AG09319 (cell line): Measurements from ENCODE around the gene SLC39A11.

ENCODE experiments used
- DNase-seq: peaks from one replicate; pipeline ENCODE4 v3.0.0-alpha.2; 2010; ENCODE audit warnings: low read depth; ENCODE audit errors: extremely low read depth
- CTCF ChIP-seq: IDR thresholded peaks from 2 replicates; pipeline ENCODE4 v1.5.1; 2011; ENCODE audit warnings: low read depth, mild to moderate bottlenecking, inconsistent platforms, low read length, moderate library complexity

The SLC39A11 gene

GRCh38 chr17:72737151-72737690, 355.3 kb downstream of the SLC39A11 start:
- DNase-seq, result no peak
- no peak for TF ChIP-seq CTCF

GRCh38 chr17:72735592-72735991, 356.9 kb downstream of the SLC39A11 start:
- no peak for TF ChIP-seq CTCF
- DNase-seq, result no peak

DNA sequence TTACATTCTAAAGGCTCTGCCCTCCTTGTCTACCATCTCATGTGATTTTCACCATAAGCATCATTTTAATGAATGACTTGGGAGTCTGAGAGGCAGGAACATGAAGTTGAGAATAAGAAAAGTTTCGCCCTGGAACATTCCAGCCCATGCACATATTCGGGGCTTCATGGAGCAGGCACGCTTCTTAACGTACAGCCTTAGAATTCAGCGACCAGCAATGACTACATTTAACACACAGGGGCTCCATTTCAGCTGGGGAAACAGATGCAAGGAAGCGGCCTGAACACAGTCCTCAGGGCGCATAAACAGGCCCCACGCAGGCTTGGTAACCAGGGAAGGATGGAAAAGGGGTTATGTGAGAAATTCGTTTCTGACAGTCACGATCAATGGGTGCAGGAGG, 357.4 kb downstream of the SLC39A11 start:
- no peak for DNase-seq
- TF ChIP-seq CTCF, result no peak

- DNase-seq, result no peak
- TF ChIP-seq CTCF, result no peak
Measured at GRCh38 chr17:72734613-72735012, 357.9 kb downstream of the SLC39A11 start.

DNA sequence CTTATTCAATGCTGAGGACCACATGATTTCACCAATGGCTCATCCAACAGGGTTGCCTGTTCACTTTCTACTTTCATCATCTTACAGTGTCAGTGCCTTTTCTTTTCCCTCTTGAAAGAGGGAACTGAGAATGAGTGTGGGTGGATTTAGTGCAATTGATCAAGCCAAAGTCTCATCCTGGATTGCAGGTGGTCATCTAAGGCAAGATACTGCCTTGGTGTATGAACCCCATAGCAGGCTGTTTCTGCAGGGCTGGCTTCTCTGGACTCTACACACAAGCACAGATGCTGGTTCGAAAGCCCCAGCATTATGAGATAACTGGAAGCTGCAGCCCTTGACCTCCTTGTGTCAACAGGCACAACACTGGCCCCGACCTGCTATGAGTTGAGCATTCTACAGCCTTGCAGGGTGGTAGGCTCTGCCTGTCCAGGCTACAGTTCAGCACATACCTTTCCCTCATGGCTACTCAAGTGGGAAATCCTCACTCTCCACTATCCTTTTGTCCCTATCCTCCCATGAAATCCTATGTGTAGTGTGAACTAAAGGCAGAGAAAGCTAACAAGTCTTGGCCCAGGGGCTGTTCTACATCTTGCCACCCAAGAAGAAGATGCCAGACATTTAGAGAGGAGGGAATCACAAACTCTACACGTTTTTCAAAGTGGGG, 358.7 kb downstream of the SLC39A11 start:
- no peak for DNase-seq
- no peak for TF ChIP-seq CTCF

DNA sequence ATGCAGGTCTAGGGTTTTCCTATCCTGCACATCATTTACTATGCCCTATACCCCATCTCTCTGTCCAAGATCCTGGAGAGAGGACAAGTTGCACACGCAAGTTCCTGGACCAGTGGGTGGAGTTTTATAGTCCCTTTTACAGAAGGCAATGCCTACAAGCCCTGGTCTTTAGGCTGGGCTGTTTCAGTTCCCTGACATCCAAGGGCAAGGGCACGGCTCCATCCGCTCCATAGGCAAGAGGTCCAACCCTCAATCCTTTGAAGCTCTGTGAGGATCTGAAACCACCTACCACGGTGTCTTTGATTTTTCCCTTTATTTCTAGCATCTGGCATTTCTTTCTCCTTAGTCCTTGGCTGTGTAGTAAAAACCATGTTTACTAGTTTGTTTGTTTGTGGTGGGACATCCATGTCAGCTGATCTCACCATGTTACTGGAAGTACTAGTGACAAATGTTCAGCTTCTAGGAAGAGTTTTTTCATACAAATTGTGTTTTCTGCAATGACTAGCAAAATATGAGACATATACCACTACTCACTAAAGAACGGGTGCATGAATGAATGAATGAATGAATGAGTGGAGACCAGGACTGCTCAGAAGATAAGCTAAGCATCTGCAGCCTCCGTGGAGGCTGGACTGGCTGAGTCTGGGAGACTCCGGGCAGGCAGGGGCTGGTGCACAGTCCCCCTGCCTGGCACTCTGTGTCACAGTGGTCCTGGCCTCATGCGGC, 359.4 kb downstream of the SLC39A11 start:
- no peak for TF ChIP-seq CTCF
- DNase-seq, result no peak

DNA sequence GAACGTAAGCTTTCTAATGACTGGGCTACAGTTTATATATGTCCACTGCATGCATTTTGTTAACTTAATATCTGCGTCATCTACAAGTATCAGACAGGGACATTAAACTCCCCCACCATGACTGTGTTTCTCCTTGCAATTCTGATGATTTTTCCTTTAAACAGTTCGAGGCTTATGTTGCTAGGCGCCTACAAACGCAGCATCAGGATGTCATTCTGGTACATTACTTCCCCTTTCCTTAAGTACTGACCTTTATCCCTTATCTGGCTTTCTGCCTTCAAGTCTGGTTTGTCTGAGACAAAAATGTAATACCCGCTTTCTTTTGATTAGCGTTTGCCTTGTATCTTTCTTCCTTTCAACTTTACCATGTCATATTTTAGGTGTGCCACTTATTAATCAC, 362.4 kb downstream of the SLC39A11 start:
- DNase-seq, result no peak
- no peak for TF ChIP-seq CTCF
